ENCODE measurements around the gene F2R.

F2R gene

GRCh38 chr5:76723906-76724305 is 8.0 kb downstream of the F2R start:
- DNase-seq (ENCODE audit: low read depth), result no peak
- no peak for TF ChIP-seq CTCF (IDR thresholded peaks at IDR 0.05; ENCODE audit: control insufficient read depth, extremely low read depth, insufficient read depth)
- no peak overlapping the region for H3K4me3 ChIP-seq (ENCODE audit: low read depth, low read length)

GRCh38 chr5:76724871-76725270 is 8.9 kb downstream of the F2R start:
- no peak for DNase-seq (ENCODE audit: low read depth)
- no peak for TF ChIP-seq CTCF (IDR thresholded peaks at IDR 0.05; ENCODE audit: control insufficient read depth, extremely low read depth, insufficient read depth)
- no peak overlapping the region for H3K4me3 ChIP-seq (ENCODE audit: low read depth, low read length)

GRCh38 chr5:76728965-76729364 is 13.0 kb downstream of the F2R start:
- no peak for DNase-seq (ENCODE audit: low read depth)
- H3K4me3 ChIP-seq (ENCODE audit: low read depth, low read length), result no peak overlapping the region
- no peak for TF ChIP-seq CTCF (IDR thresholded peaks at IDR 0.05; ENCODE audit: control insufficient read depth, extremely low read depth, insufficient read depth)

- DNase-seq (ENCODE audit: low read depth), result no peak
- H3K4me3 ChIP-seq (ENCODE audit: low read depth, low read length), result no peak overlapping the region
- TF ChIP-seq CTCF (IDR thresholded peaks at IDR 0.05; ENCODE audit: control insufficient read depth, extremely low read depth, insufficient read depth), result no peak
Measured at GRCh38 chr5:76729373-76730290, 13.7 kb downstream of the F2R start.

- no peak for DNase-seq (ENCODE audit: low read depth)
- TF ChIP-seq CTCF (IDR thresholded peaks at IDR 0.05; ENCODE audit: control insufficient read depth, extremely low read depth, insufficient read depth), result no peak
- H3K4me3 ChIP-seq (ENCODE audit: low read depth, low read length), result no peak overlapping the region
Measured at GRCh38 chr5:76732405-76733048, 16.6 kb downstream of the F2R start.

GRCh38 chr5:76733049-76733417 is 17.1 kb downstream of the F2R start:
- no peak for TF ChIP-seq CTCF (IDR thresholded peaks at IDR 0.05; ENCODE audit: control insufficient read depth, extremely low read depth, insufficient read depth)
- no peak for DNase-seq (ENCODE audit: low read depth)
- H3K4me3 ChIP-seq (ENCODE audit: low read depth, low read length), result no peak overlapping the region
